Measurements from ENCODE around the gene PRIMPOL.
"Not testable (repeated sequence)": the region's sequence is repeated elsewhere in the genome, so short reads cannot be mapped to it uniquely, and the experiment has no call there.

PRIMPOL gene

DNA sequence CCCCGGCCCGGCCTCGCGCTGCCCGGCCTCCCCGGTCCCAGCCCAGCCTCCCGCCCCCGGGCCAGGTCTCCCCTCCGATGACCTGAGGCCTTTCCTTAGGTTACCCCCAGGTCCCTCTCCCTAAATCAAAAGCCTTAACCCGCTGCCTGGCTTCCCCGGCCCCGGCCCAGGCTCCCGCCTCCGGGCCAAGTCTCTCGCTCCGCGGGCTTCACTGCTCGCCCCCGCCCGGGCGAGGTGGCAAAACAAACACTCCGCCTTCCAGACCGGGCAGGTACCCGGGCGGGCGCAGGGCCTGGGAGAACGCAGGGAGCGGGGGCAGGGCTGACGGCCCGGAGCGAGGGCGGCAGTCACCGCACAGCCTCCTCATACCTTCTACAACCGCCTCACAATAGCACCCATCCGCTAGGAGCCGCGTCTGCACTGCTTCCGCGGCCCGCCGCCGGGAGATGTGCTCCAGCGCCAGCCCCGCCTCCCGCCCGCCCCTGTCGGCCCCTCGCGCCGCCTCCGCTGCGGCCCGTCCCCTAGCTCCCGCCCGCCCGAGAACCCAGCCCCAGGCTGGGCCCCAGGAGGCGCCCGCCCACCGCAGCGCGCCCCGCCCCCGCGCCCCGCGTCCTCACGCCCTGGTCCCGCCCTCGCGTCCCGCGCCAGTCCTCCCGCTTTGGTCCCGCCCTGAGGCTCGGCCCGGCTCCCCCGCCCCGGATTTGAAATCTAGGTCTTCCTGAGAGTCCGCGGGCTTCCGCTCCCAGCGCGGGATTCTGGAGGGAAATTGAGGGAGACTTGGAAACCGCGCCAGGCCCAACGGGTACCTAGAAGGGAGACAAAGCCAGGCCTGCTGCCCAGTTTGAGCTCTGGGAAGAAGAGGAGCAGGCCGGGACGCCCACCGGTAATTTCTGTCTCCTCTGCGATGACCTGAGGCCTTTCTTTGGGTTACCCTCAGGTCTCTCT is at the start of gene PRIMPOL, which contains the start of gene CASP3:
Gene PRIMPOL, plus strand, starts transcription at position 713 of the 945 bp plus-strand sequence. CDS start 7,403 bp downstream, outside the sequence.
Gene CASP3, minus strand, starts transcription at position 422 of the 945 bp plus-strand sequence. CDS start 10,994 bp downstream, outside the sequence.
- Histone ChIP-seq H2AFZ (ENCODE audit: low read depth) (peak within 1 kb of the TSS; percentile 70), H3K4me3 (IDR thresholded peaks at IDR 0.05; ENCODE audit: insufficient read depth, low read depth, low read length) (no peak within 1 kb of the TSS), H3K4me1 (ENCODE audit: low read depth, poor library complexity, severe bottlenecking) (peaks cover 40% of the 10 kb centered on the region), H3K36me3 (ENCODE audit: insufficient read depth) (peaks cover 7% of the 10 kb centered on the region; the same call in 1 of the 2 replicates), H3K27ac (peak within 1 kb of the TSS; percentile 73), H3K9ac (peak within 1 kb of the TSS; percentile 84), H3K4me2 (peak within 1 kb of the TSS; percentile 96), H4K20me1 (ENCODE audit: insufficient read depth) (peaks cover 24% of the 10 kb centered on the region), H3K27me3 (ENCODE audit: insufficient read depth, low read depth) (no peaks in the 10 kb centered on the region), H3K79me2 (ENCODE audit: insufficient read depth, low read depth) (peaks cover 59% of the 10 kb centered on the region)
- no peak for TF ChIP-seq CTCF (conservative IDR thresholded peaks at IDR 0.05; ENCODE audit: low read depth, low read length)

GRCh38 chr4:184600982-184601381 is 48.6 kb upstream of the PRIMPOL start:
- not testable (repeated sequence) for H3K27me3 ChIP-seq (ENCODE audit: insufficient read depth, low read depth); H3K36me3 ChIP-seq (ENCODE audit: insufficient read depth); H3K4me3 ChIP-seq (IDR thresholded peaks at IDR 0.05; ENCODE audit: insufficient read depth, low read depth, low read length); H4K20me1 ChIP-seq (ENCODE audit: insufficient read depth); H2AFZ ChIP-seq (ENCODE audit: low read depth); H3K4me2 ChIP-seq; H3K9ac ChIP-seq; H3K27ac ChIP-seq; H3K4me1 ChIP-seq (ENCODE audit: low read depth, poor library complexity, severe bottlenecking); H3K79me2 ChIP-seq (ENCODE audit: insufficient read depth, low read depth)

- H4K20me1 ChIP-seq (ENCODE audit: insufficient read depth); H3K4me1 ChIP-seq (ENCODE audit: low read depth, poor library complexity, severe bottlenecking); H3K79me2 ChIP-seq (ENCODE audit: insufficient read depth, low read depth); H3K4me2 ChIP-seq; H3K27ac ChIP-seq; H3K36me3 ChIP-seq (ENCODE audit: insufficient read depth); H3K4me3 ChIP-seq (IDR thresholded peaks at IDR 0.05; ENCODE audit: insufficient read depth, low read depth, low read length); H2AFZ ChIP-seq (ENCODE audit: low read depth); H3K27me3 ChIP-seq (ENCODE audit: insufficient read depth, low read depth); H3K9ac ChIP-seq: not testable (repeated sequence)
These were observed 46.7 kb upstream of the PRIMPOL start for GRCh38 chr4:184602857-184603256.

DNA sequence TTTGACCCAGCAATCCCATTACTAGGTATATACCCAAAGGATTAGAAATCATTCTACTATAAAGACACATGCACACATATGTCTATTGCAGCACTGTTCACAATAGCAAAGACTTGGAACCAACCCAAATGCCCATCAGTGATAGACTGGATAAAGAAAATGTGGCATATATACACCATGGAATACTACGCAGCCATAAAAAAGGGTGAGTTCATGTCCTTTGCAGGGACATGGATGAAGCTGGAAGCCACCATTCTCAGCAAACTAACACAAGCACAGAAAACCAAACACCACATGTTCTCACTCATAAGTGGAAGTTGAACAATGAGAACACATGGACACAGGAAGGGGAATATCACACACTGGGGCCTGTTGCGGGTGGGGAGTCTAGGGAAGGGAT is 42.1 kb upstream of the PRIMPOL start:
- H3K27me3 ChIP-seq (ENCODE audit: insufficient read depth, low read depth); H4K20me1 ChIP-seq (ENCODE audit: insufficient read depth); H3K4me3 ChIP-seq (IDR thresholded peaks at IDR 0.05; ENCODE audit: insufficient read depth, low read depth, low read length); H3K4me2 ChIP-seq; H3K4me1 ChIP-seq (ENCODE audit: low read depth, poor library complexity, severe bottlenecking); H3K79me2 ChIP-seq (ENCODE audit: insufficient read depth, low read depth); H2AFZ ChIP-seq (ENCODE audit: low read depth); H3K9ac ChIP-seq; H3K27ac ChIP-seq; H3K36me3 ChIP-seq (ENCODE audit: insufficient read depth): not testable (repeated sequence)

GRCh38 chr4:184612074-184612473 is 37.5 kb upstream of the PRIMPOL start:
- H3K27ac ChIP-seq: no peak overlapping the region
- H2AFZ ChIP-seq (ENCODE audit: low read depth): no peak overlapping the region
- no peaks in the 10 kb centered on the region for H4K20me1 ChIP-seq (ENCODE audit: insufficient read depth)
- H3K36me3 ChIP-seq (ENCODE audit: insufficient read depth): no peaks in the 10 kb centered on the region
- H3K27me3 ChIP-seq (ENCODE audit: insufficient read depth, low read depth): no peaks in the 10 kb centered on the region
- no peaks in the 10 kb centered on the region for H3K79me2 ChIP-seq (ENCODE audit: insufficient read depth, low read depth)
- no peaks in the 10 kb centered on the region for H3K4me1 ChIP-seq (ENCODE audit: low read depth, poor library complexity, severe bottlenecking)
- no peak overlapping the region for H3K4me2 ChIP-seq
- no peak for TF ChIP-seq CTCF (conservative IDR thresholded peaks at IDR 0.05; ENCODE audit: low read depth, low read length)
- no peak overlapping the region for H3K9ac ChIP-seq
- no peak overlapping the region for H3K4me3 ChIP-seq (IDR thresholded peaks at IDR 0.05; ENCODE audit: insufficient read depth, low read depth, low read length)
